SK-N-MC (cell line): ENCODE data around the gene MARK3.

Source experiments
- EZH2 ChIP-seq: fragments of 200-600 bp; sonication (generic); IDR thresholded peaks from one replicate; pipeline ENCODE4 v1.6.1; 2017; ENCODE audit warnings: antibody characterized with exemption
- FOXP2 ChIP-seq: optimal IDR thresholded peaks from 2 replicates; pipeline ENCODE3; 2011; ENCODE audit warnings: mild to moderate bottlenecking, moderate library complexity; ENCODE audit not compliant: insufficient read depth; ENCODE audit errors: extremely low read length, control extremely low read depth
- POLR2AphosphoS5 ChIP-seq: IDR thresholded peaks from 2 replicates; pipeline ENCODE4 v1.6.1; 2012; ENCODE audit warnings: mild to moderate bottlenecking, low read depth, low read length, borderline replicate concordance

GRCh38 chr14:103356024-103356682, 29.1 kb upstream of the MARK3 start:
- TF ChIP-seq EZH2 (no peak), POLR2AphosphoS5 (no peak), FOXP2 (no peak)
